Limb (tissue), 2 donors: ENCODE results near the gene ASTN2.

Experiments used
- DNase-seq, 2 donors: peaks; one replicate each; pipeline ENCODE4 v3.0.0-alpha.2; 2016; ENCODE audit errors: extremely low spot score in 2 of 2

The ASTN2 gene

GRCh38 chr9:116541402-116541801 is 873.5 kb downstream of the ASTN2 start:
- DNase-seq: no peak

- DNase-seq: no peak
Measured at GRCh38 chr9:116539549-116539948, 875.3 kb downstream of the ASTN2 start.

- DNase-seq: no peak
Measured at GRCh38 chr9:116525611-116526010, 889.2 kb downstream of the ASTN2 start.

GRCh38 chr9:116524778-116525470 is 889.9 kb downstream of the ASTN2 start:
- no peak for DNase-seq

- DNase-seq: no peak
Measured at GRCh38 chr9:116520218-116520617, 894.6 kb downstream of the ASTN2 start.

GRCh38 chr9:116516456-116516855 is 898.4 kb downstream of the ASTN2 start:
- DNase-seq: no peak

- no peak for DNase-seq
Measured at GRCh38 chr9:116515541-116515940, 899.3 kb downstream of the ASTN2 start.

GRCh38 chr9:116506685-116507084 is 908.2 kb downstream of the ASTN2 start:
- no peak for DNase-seq

- no peak for DNase-seq
Measured at GRCh38 chr9:116504893-116505480, 909.9 kb downstream of the ASTN2 start.

- no peak for DNase-seq
Measured at GRCh38 chr9:116504081-116504480, 910.8 kb downstream of the ASTN2 start.

- no peak for DNase-seq
Measured at GRCh38 chr9:116502746-116503145, 912.1 kb downstream of the ASTN2 start.

GRCh38 chr9:116501871-116502270 is 913.0 kb downstream of the ASTN2 start:
- no peak for DNase-seq

- DNase-seq: no peak
Measured at GRCh38 chr9:116499986-116500871, 914.6 kb downstream of the ASTN2 start.

GRCh38 chr9:116499434-116499833 is 915.4 kb downstream of the ASTN2 start:
- no peak for DNase-seq

- DNase-seq: peak in 1 of 2 donors; percentile 38
Measured at GRCh38 chr9:116497095-116497890, 917.6 kb downstream of the ASTN2 start.

GRCh38 chr9:116496167-116496566 is 918.7 kb downstream of the ASTN2 start:
- no peak for DNase-seq

GRCh38 chr9:116495725-116496124 is 919.1 kb downstream of the ASTN2 start:
- DNase-seq: no peak

GRCh38 chr9:116494815-116495634 is 919.8 kb downstream of the ASTN2 start:
- DNase-seq: no peak

- no peak for DNase-seq
Measured at GRCh38 chr9:116493183-116493860, 921.5 kb downstream of the ASTN2 start.

GRCh38 chr9:116491659-116492058 is 923.2 kb downstream of the ASTN2 start:
- DNase-seq: peak in 1 of 2 donors; percentile 29
